Left ventricle myocardium superior (tissue), 1 donor: ENCODE results near the gene RNF126. TPM values are rescaled to one million over a fixed set of nuclear protein-coding genes. Genes with fewer than 3 reads are reported as not detected.

ENCODE experiments used
- ATAC-seq: fragments of 200-7000 bp; cut with Tn5 transposase; one replicate; pipeline ENCODE4 v1.9.1; 2020; ENCODE audit warnings: mild to moderate bottlenecking, moderate library complexity
- DNase-seq: peaks from one replicate; pipeline ENCODE4 v3.0.0-alpha.2; 2020
- intact Hi-C: fragments of 100-400 bp; cut with micrococcal nuclease; formaldehyde crosslinking; loops from one replicate; pipeline ENCODE4 v1.11.0; 2022
- total RNA-seq: library from RNA; stranded (reverse); fragmentation: NEBNext Ultra II Directional; extraction: Animal tissue kit (Norgen Biotek cat#: 25700); gene quantifications from one replicate; pipeline ENCODE4 v1.2.1, GENCODE V29; 2021
- donor health status: DM: no; HTN: yes; CAD: no; lungs with severe emphysema.

Gene RNF126
- total RNA-seq, 1 donor from 2014 or later = 24.4 TPM

GRCh38 chr19:619286-620002, 43.6 kb downstream of the RNF126 start:
- intact Hi-C loops = no loop called here
- DNase-seq = no peak
- no peak for ATAC-seq

- intact Hi-C loops = no loop called here
- ATAC-seq = no peak
- no peak for DNase-seq
Measured at GRCh38 chr19:618674-619285, 44.2 kb downstream of the RNF126 start.

- intact Hi-C loops = no loop called here
- ATAC-seq (no peak), DNase-seq (no peak)
Measured at GRCh38 chr19:618247-618619, 44.8 kb downstream of the RNF126 start.

GRCh38 chr19:617551-618246, 45.3 kb downstream of the RNF126 start:
- DNase-seq (no peak), ATAC-seq (no peak)
- intact Hi-C loops = no loop called here

- no peak for DNase-seq
- intact Hi-C loops = no loop called here
- no peak for ATAC-seq
Measured at GRCh38 chr19:616747-617526, 46.1 kb downstream of the RNF126 start.

- intact Hi-C loops = no loop called here
- DNase-seq = no peak
- no peak for ATAC-seq
Measured at GRCh38 chr19:616062-616700, 46.8 kb downstream of the RNF126 start.

- intact Hi-C loops = no loop called here
- DNase-seq (no peak), ATAC-seq (peak; percentile 20)
Measured at GRCh38 chr19:615619-616018, 47.4 kb downstream of the RNF126 start.

- DNase-seq = no peak
- intact Hi-C loops = no loop called here
- ATAC-seq = no peak
Measured at GRCh38 chr19:613732-614567, 49.1 kb downstream of the RNF126 start.

GRCh38 chr19:612941-613340, 50.1 kb downstream of the RNF126 start:
- ATAC-seq (no peak), DNase-seq (no peak)
- intact Hi-C loops = no loop called here

- DNase-seq (no peak), ATAC-seq (no peak)
- intact Hi-C loops = no loop called here
Measured at GRCh38 chr19:611481-611868, 51.5 kb downstream of the RNF126 start.

GRCh38 chr19:610801-611480, 52.1 kb downstream of the RNF126 start:
- ATAC-seq (peak; percentile 59), DNase-seq (peak; percentile 79)
- intact Hi-C loops = no loop called here

- ATAC-seq (peak; percentile 3), DNase-seq (no peak)
- intact Hi-C loops = no loop called here
Measured at GRCh38 chr19:610071-610800, 52.8 kb downstream of the RNF126 start.

- DNase-seq (peak; percentile 79), ATAC-seq (peak; percentile 75)
- intact Hi-C loops = no loop called here
Measured at GRCh38 chr19:609004-609346, 54.0 kb downstream of the RNF126 start.

- peak; percentile 40 for ATAC-seq
- intact Hi-C loops = no loop called here
Measured at GRCh38 chr19:608155-609003, 54.6 kb downstream of the RNF126 start.

GRCh38 chr19:607301-608154, 55.5 kb downstream of the RNF126 start:
- ATAC-seq (no peak), DNase-seq (no peak)
- intact Hi-C loops = no loop called here

More at GRCh38 chr19:608155-609003, 54.6 kb downstream of the RNF126 start:
- no peak for DNase-seq
